ENCODE data around the gene PPARD.
"Not testable (repeated sequence)": the region's sequence is repeated elsewhere in the genome, so short reads cannot be mapped to it uniquely, and the experiment has no call there.

Gene PPARD

GRCh38 chr6:35428421-35429149, 86.2 kb downstream of the PPARD start:
- peaks cover 0 to 11% of the 10 kb centered on the region in 2 experiments for H3K4me1 ChIP-seq (ENCODE audit: control insufficient read depth in 1 of 2, insufficient read depth in 1 of 2, low read depth in 1 of 2, low read length in 1 of 2)
- H3K27me3 ChIP-seq = no peaks in the 10 kb centered on the region
- H3K36me3 ChIP-seq = peaks cover 14% of the 10 kb centered on the region
- H3K9me3 ChIP-seq = peaks cover 16% of the 10 kb centered on the region
- H3K27ac ChIP-seq = no peak overlapping the region
- H3K4me3 ChIP-seq (ENCODE audit: low read depth in 1 of 2, low read length in 1 of 2) = no peak overlapping the region
- no peak for TF ChIP-seq CTCF (IDR thresholded peaks at IDR 0.05)

- Histone ChIP-seq H3K27me3 (no peaks in the 10 kb centered on the region), H3K9me3 (peaks cover 16% of the 10 kb centered on the region), H3K27ac (no peak overlapping the region), H3K4me3 (ENCODE audit: low read depth in 1 of 2, low read length in 1 of 2) (no peak overlapping the region), H3K36me3 (peaks cover 6% of the 10 kb centered on the region), H3K4me1 (ENCODE audit: control insufficient read depth in 1 of 2, insufficient read depth in 1 of 2, low read depth in 1 of 2, low read length in 1 of 2) (peaks cover 0 to 11% of the 10 kb centered on the region in 2 experiments)
- TF ChIP-seq CTCF (IDR thresholded peaks at IDR 0.05) = no peak
These were observed 87.1 kb downstream of the PPARD start for GRCh38 chr6:35429463-35429862.

- Histone ChIP-seq H3K9me3 (peaks cover 16% of the 10 kb centered on the region), H3K4me1 (ENCODE audit: control insufficient read depth in 1 of 2, insufficient read depth in 1 of 2, low read depth in 1 of 2, low read length in 1 of 2) (no peaks in the 10 kb centered on the region), H3K27me3 (no peaks in the 10 kb centered on the region), H3K36me3 (no peaks in the 10 kb centered on the region), H3K4me3 (ENCODE audit: low read depth in 1 of 2, low read length in 1 of 2) (no peak overlapping the region), H3K27ac (no peak overlapping the region)
- no peak for TF ChIP-seq CTCF (IDR thresholded peaks at IDR 0.05)
These were observed 89.9 kb downstream of the PPARD start for GRCh38 chr6:35432291-35432690.

- peaks cover 16% of the 10 kb centered on the region for H3K9me3 ChIP-seq
- H3K27me3 ChIP-seq; H3K27ac ChIP-seq; H3K4me1 ChIP-seq (ENCODE audit: control insufficient read depth in 1 of 2, insufficient read depth in 1 of 2, low read depth in 1 of 2, low read length in 1 of 2); H3K4me3 ChIP-seq (ENCODE audit: low read depth in 1 of 2, low read length in 1 of 2); H3K36me3 ChIP-seq: not testable (repeated sequence)
These were observed 90.3 kb downstream of the PPARD start for GRCh38 chr6:35432702-35433101.

GRCh38 chr6:35435074-35435837, 92.9 kb downstream of the PPARD start:
- Histone ChIP-seq H3K27ac (no peak overlapping the region), H3K9me3 (peaks cover 2% of the 10 kb centered on the region), H3K27me3 (no peaks in the 10 kb centered on the region), H3K4me3 (ENCODE audit: low read depth in 1 of 2, low read length in 1 of 2) (no peak overlapping the region), H3K36me3 (no peaks in the 10 kb centered on the region), H3K4me1 (ENCODE audit: control insufficient read depth in 1 of 2, insufficient read depth in 1 of 2, low read depth in 1 of 2, low read length in 1 of 2) (no peaks in the 10 kb centered on the region)
- TF ChIP-seq CTCF (IDR thresholded peaks at IDR 0.05) = no peak

All from neutrophil (primary cell).